Activated CD4-positive, alpha-beta T cell treated with anti-CD3 and anti-CD28 coated beads for 1 hour (primary cell): Measurements from ENCODE around the gene OGG1.

Experiments used
- DNase-seq: peaks from one replicate; pipeline ENCODE4 v3.0.0-alpha.2; 2020

Gene OGG1

DNA sequence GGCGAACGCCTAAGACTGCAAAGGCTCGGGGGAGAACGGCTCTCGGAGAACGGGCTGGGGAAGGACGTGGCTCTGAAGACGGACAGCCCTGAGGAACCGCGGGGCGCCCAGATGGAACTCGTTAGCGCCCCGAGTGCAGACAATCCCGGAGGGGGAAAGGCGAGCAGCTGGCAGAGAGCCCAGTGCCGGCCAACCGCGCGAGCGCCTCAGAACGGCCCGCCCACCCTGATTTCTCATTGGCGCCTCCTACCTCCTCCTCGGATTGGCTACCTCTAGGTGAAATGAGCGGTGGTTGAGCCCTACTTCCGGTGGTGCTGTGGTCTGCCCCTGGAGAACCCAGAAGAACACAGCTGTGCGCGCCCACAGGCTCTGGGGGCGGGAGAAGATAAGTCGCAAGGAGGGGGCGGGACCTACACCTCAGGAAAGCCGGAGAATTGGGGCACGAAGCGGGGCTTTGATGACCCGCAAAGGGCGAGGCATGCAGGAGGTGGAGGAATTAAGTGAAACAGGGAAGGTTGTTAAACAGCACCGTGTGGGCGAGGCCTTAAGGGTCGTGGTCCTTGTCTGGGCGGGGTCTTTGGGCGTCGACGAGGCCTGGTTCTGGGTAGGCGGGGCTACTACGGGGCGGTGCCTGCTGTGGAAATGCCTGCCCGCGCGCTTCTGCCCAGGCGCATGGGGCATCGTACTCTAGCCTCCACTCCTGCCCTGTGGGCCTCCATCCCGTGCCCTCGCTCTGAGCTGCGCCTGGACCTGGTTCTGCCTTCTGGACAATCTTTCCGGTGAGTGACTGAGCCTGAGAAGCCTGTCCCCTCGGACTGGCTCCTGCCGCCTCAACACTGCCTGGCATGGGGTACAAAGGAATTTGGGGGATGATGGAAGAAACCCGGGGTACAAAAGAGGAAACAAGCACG, at the start of gene OGG1:
OGG1 (plus strand) TSS at position 308 of the 911 bp plus-strand sequence; CDS start at position 643, 335 bp downstream.
- DNase-seq, result peak; percentile 87

GRCh38 chr3:9700536-9700935, 49.2 kb upstream of the OGG1 start:
- DNase-seq, result no peak

DNA sequence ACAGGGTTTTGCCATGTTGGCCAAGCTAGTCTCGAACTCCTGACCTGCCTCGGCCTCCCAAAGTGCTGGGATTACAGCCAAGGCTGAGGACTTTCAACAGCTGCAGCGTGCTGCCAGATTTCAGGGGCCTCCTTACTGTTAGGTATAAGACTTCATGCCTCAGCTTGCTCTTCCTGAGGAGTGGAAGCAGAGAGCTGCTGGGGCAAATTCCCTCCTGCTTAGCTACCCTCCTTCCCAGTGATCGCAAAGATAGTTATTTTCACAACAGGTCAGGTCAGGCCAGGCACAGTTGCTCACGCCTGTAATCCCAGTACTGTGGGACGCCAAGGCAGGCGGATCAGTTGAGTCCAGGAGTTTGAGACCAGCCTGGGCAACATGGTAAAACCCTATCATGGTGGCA, 48.7 kb upstream of the OGG1 start:
- no peak for DNase-seq

DNA sequence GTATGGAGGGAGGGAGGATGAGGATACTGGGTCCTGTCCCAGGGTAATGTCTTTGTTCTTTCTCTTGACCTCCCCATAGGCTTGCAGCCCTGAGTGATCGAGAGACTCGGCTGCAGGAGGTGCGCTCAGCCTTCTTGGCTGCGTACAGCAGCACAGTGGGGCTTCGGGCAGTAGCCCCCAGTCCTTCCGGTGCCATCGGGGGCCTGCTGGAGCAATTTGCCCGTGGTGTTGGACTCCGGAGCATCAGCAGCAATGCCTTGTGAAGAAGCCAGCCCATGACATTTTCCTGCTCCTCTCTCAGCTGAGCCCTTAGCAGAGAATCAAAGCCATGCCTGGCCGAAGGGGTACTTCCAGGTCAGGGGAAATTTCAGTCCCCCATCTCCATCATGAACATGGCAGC, 48.0 kb upstream of the OGG1 start:
- DNase-seq, result no peak

GRCh38 chr3:9703240-9703639, 46.5 kb upstream of the OGG1 start:
- DNase-seq, result no peak

DNA sequence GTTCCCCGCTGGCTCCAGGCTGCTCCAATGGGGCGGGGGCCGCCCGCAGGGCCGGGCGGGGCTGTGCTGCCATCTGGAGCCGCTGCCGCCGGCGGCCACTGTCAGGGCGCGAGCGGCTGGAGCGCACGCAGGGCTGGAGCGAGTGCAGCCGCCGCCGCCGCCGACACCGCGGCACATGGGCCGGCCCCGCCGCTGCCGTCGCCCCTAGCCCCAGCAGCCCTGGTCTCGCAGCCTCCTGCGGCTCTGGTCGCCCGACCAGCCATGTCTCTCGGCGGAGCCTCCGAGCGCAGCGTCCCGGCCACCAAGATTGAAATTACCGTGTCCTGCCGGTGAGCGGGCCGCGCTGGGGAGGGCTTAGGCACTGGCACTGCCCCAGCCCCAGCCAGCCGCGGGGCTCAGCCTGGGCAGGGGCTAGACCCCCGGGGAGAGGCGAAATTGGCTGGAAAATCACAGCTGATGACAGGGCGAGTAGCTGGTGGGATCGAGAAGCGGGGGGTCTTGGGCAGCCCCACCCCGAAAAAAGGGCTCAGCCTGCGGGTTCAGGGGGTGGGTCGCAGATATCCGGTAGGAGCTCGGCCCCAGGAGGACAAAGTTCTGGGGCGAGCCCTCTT, 45.9 kb upstream of the OGG1 start, which contains the start of gene CPNE9:
CPNE9 (plus strand) TSS at position 98 of the 611 bp plus-strand sequence; CDS start at position 262, 164 bp downstream.
- DNase-seq, result no peak

GRCh38 chr3:9704347-9705322, 45.1 kb upstream of the OGG1 start:
- no peak for DNase-seq

DNA sequence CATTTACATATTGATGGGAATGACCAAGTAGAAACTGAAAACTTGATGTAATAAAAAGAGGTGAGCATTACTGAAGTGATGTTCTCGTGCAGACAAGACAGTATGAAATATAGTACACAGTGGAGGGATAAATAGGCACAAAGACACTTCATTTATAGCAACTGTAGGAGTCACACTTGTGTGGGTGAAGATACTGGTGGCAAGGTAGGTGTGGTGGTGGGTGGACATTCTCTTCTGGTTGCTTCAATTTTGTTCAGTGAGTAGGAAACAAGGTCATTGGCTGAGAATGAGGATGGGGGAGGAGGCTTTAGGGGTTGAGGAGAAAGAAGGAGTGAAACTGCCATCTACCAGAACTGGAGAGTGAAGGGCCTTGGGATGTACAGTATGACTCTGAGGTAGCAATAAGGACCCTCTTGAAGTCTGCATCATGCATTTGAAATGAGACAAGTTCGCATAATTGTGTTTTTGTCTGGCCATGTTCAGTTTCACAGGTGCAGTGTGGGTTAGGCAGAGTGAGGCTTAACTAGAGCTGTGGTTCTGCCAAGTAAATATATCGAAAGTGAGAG, 39.5 kb upstream of the OGG1 start:
- no peak for DNase-seq

DNA sequence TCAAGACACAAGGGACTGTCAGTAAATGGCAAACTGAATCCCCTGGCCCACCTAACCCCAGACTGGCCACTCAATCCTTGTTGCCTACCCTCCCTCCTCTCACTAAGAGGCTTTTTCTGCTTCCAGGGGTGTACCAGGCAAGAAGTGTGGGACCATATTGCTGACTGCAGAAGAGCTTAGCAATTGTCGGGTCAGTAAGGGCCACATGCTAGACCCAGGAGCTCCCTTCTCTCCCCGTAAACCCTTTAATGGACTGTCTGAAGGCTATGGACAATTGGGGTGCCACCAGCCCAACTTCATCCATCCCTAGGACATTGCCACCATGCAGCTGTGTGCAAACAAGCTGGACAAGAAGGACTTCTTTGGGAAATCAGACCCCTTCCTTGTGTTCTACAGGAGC, 37.3 kb upstream of the OGG1 start:
- no peak for DNase-seq

- DNase-seq, result no peak
Measured at GRCh38 chr3:9713142-9713541, 36.6 kb upstream of the OGG1 start.

- DNase-seq, result no peak
Measured at GRCh38 chr3:9715136-9715535, 34.6 kb upstream of the OGG1 start.

DNA sequence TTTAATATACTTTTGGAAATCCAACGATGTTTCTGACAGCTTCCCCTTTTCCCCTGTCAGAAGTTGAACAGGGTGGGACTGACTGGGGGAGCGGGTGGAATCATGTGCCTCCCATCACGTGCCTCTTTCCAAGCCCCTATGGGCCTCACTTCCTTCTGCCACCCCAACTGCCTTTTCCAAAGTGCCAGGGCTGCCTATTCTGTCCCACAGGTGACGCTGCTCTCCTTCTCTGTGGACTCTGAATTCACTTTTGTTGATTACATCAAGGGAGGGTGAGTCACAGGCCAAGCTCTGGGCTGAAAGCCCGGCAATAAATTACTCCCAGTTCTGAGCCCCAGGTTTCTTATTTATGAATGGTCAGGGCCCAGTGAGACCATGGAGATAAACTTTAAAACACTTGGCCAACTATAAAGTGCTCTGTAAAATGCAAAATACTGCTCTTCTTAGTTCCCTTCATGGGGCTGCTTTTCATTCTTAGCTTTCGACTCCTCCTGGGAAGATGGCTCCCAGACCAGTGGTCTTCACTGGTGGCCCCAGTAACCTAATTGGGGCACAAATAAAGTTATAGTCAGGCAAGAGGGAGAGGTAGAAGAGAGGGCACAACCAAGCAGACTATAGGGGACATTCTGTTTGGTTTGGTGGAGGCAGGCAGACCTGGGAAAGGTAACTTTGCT, 33.9 kb upstream of the OGG1 start:
- DNase-seq, result no peak

- DNase-seq, result no peak
Measured at GRCh38 chr3:9716801-9717555, 32.8 kb upstream of the OGG1 start.

DNA sequence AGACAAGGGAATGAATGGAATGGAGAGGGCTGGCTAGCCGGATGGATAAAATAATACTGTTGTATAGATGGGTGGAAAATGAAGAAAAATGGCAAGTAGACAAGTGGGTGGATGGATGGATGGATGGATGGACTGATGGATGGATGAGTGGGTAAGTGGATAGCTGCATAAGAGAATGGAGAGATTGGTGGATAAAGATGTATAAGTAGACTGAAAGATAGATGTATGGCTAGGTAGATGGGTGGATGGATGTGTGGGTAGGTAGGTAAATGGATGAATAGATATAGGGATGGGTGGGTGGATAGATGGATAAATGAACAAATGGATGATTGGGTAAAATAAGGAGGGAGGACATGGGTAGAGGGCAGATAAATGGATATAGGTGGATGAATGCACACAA, 32.2 kb upstream of the OGG1 start:
- DNase-seq, result no peak

DNA sequence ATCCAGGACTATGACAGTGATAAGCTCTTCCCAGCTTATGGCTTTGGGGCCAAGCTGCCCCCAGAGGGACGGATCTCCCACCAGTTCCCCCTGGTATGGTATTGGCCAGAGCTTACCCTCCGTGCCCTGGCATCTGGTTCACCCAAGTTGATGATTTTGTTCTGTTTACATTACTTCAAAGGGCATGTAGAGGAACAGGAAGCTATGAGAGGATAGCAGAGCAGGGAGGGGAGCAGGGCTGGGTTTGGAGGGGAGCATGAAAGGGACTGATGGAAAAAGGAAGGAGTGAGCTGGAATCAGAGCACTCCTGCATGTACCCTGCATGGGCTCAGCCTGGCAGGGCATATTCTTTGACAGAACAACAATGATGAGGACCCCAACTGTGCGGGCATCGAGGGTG, 31.6 kb upstream of the OGG1 start:
- DNase-seq, result no peak

- DNase-seq, result no peak
Measured at GRCh38 chr3:9721015-9721699, 28.6 kb upstream of the OGG1 start.

DNA sequence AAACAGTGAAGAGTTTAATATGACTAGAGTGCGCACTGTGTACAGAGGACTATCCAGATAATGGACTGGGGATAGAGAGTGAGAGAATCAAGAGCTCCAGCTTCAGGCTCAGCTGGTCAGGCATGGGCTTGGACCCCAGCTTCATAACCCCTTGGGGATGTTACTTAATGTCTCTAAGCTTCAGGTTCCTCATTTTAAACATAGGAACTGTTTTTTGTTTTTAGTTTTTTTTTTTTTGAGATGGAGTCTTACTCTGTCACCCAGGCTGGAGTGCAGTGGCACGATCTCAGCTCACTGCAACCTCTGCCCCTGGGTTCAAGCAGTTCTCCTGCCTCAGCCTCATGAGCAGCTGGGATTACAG, 28.1 kb upstream of the OGG1 start:
- DNase-seq, result no peak

DNA sequence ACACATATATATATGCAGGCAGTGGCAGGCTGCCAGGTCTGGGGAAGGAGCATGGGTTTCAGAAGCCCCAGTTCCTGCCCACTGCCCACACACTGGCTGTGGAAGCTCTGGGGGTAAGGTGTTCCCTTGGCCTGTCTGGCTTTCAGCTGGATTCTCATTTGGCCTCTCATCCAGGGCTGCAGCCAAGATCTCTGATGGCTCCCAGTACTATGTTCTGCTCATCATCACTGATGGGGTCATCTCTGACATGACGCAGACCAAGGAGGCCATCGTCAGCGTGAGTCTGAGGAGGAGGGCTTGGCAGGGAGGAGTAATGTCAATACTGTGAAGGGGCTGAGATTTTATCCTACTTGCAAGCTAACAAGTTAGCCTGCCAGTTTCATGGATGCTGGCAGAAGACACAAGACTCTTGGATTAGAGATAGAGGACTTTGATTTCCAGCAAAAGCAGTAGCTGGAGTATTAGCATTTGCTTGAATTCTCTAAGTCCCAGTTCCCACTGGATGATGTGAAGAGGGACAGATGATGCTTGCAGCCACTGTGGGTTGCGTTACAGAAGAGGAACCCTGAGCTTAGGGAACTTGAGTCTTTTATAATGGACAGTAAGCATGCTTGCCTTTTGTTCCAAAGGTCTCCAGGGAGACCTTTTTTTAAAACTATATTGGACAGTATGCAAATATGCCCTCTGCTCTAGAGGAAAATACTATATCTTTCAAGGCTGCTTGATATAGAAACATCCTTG, 23.8 kb upstream of the OGG1 start:
- no peak for DNase-seq

DNA sequence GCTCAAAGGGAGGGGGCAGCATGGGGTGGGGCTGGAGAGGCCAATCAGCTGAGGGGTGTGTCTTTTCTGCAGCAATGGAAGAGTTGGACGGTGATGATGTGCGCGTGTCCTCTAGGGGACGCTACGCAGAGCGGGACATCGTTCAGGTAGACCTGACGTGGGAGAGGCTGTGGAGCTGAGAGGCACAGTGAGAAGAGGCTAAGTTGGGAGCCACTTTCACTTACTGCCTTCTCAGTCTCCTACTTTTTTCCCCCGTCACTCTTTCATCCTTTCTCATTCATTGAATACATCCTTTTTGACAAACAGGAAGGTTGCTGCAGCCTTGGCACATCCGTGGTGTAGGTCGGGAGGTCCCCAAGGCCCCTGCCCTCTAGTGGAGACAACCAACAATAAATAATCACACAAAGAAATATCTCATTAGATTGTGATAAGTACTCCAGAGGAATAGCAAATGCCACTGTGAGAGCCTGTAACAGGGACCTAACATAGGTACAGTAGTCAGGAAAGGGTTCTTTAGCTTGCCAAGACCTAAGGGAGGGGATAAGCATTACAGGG, 22.6 kb upstream of the OGG1 start:
- DNase-seq, result peak; percentile 43

GRCh38 chr3:9727743-9728142, 22.0 kb upstream of the OGG1 start:
- no peak for DNase-seq
